ENCODE measurements around the gene NRARP.

DNA sequence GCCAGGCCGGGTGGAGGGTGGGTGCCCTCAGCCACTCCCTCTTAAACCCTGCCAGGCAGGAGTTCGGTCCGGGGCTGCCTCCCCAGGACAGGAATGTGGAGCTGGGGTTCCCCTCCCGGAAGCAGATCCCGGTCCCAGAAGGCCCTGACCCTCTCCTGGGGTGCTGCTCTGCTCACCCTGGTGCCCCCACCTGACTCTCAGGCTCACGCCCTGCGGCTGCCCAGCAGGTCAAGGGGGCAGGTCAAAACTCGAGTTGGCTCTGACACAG lies 3.7 kb upstream of the NRARP start:
- TF ChIP-seq RBAK (CRISPR knock-in tag; IDR thresholded peaks at IDR 0.05) = no peak
- TF ChIP-seq, protein P1, sequence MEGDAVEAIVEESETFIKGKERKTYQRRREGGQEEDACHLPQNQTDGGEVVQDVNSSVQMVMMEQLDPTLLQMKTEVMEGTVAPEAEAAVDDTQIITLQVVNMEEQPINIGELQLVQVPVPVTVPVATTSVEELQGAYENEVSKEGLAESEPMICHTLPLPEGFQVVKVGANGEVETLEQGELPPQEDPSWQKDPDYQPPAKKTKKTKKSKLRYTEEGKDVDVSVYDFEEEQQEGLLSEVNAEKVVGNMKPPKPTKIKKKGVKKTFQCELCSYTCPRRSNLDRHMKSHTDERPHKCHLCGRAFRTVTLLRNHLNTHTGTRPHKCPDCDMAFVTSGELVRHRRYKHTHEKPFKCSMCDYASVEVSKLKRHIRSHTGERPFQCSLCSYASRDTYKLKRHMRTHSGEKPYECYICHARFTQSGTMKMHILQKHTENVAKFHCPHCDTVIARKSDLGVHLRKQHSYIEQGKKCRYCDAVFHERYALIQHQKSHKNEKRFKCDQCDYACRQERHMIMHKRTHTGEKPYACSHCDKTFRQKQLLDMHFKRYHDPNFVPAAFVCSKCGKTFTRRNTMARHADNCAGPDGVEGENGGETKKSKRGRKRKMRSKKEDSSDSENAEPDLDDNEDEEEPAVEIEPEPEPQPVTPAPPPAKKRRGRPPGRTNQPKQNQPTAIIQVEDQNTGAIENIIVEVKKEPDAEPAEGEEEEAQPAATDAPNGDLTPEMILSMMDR (CRISPR knock-in tag; IDR thresholded peaks at IDR 0.05) = no peak
- no peak for TF ChIP-seq SIN3A (IDR thresholded peaks at IDR 0.05; ENCODE audit: borderline replicate concordance, low read depth, low read length)
- no peak for TF ChIP-seq ZNF512 (CRISPR knock-in tag; IDR thresholded peaks at IDR 0.05)
- no peak for TF ChIP-seq MAX (IDR thresholded peaks at IDR 0.05)
- TF ChIP-seq POLR2AphosphoS5 (IDR thresholded peaks at IDR 0.05; ENCODE audit: low read depth, low read length) = no peak
- no peak for TF ChIP-seq HOXA9 (CRISPR knock-in tag; IDR thresholded peaks at IDR 0.05; ENCODE audit: borderline replicate concordance)
- TF ChIP-seq RBM39 (IDR thresholded peaks at IDR 0.05; ENCODE audit: low read depth, low read length, poor library complexity, severe bottlenecking) = no peak
- TF ChIP-seq SOX6 (IDR thresholded peaks at IDR 0.05) = no peak
- no peak for TF ChIP-seq SOX6 (CRISPR knock-in tag; IDR thresholded peaks at IDR 0.05)
- no peak for TF ChIP-seq PAX8 (CRISPR knock-in tag; IDR thresholded peaks at IDR 0.05; ENCODE audit: borderline replicate concordance)
